GM12892 (cell line): ENCODE results near the gene GNG2.

Experiments used
- POLR2A ChIP-seq: IDR thresholded peaks from 2 replicates; pipeline ENCODE4 v1.6.1; 2011; ENCODE audit warnings: low read depth, low read length, control low read depth
- TAF1 ChIP-seq: IDR thresholded peaks from 2 replicates; pipeline ENCODE4 v1.6.1; 2011; ENCODE audit warnings: low read depth, mild to moderate bottlenecking, control low read depth, low read length, borderline replicate concordance

GRCh38 chr14:51889851-51890250, 29.4 kb downstream of the GNG2 start:
- TF ChIP-seq POLR2A: no peak
- no peak for TF ChIP-seq TAF1
